Skin epidermis (tissue), 12 donors: ENCODE results near the gene SPAG5.

ENCODE experiments used
- H3K27ac ChIP-seq, 21 experiments: fragments of 200-600 bp; sonication (generic) in 11 of 21; one replicate each; pipeline ENCODE4 v1.5.0; 2020; ENCODE audit warnings: mild to moderate bottlenecking in 3 of 21, inconsistent platforms in 2 of 21, moderate library complexity in 2 of 21
- H3K4me3 ChIP-seq, 7 experiments: fragments of 200-600 bp; sonication (generic) in 2 of 7; one replicate each; pipeline ENCODE4 v1.5.0; 2020; ENCODE audit warnings: inconsistent platforms in 2 of 7, mild to moderate bottlenecking in 2 of 7, moderate library complexity in 1 of 7

Gene SPAG5

DNA sequence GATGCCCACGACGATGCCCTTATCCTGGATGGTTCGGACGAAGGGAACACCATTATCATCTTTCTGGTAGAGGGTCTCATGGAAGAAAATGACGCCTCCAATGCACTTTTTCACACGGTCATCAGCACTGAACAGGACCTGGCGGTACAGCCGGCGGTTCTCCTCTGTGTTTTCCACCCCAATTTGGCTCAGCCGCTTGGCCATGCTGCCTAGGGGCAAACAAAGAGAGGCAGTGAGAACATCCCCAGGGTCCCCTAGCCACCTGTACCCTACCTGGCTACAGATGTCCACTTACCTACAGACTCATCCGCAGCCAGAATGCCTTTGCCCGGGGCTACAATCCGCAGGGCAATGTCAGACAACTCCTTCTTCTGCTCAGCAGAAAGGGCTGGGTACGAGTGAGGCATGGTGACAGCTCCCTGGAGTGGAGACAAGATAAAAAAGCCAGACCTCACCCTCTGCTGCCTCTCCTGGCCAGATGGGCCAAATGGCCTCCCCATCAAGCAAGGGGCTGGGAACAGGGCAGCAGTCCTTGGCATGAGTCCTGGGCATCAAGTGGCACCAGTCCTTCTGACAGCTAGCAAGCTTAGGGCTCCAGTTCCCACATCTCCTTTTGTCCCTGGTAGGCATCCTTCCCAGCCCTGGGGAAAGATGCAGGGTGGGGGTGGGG lies 23.6 kb downstream of the SPAG5 start:
- Histone ChIP-seq H3K27ac (no peak overlapping the region), H3K4me3 (no peak overlapping the region)

DNA sequence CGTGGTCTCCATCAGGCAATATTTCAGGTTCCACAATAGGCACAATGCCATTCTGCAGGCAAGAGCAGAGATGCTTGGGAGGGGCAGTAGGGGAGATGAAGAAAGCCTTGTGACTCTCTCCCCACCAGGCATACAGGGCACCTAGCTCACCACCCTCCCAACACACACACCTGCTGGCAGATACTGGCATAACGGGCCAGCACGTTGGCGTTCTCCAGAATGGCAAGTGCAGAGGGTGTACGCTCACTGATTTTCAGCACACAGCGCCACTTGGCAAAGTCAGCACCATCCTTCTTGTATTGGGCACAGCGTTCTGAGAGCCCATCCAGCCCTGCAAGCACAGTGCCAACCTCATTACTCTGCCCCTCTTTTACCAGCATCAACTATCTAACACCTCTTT lies 24.3 kb downstream of the SPAG5 start:
- no peak overlapping the region for H3K4me3 ChIP-seq
- H3K27ac ChIP-seq, result no peak overlapping the region

DNA sequence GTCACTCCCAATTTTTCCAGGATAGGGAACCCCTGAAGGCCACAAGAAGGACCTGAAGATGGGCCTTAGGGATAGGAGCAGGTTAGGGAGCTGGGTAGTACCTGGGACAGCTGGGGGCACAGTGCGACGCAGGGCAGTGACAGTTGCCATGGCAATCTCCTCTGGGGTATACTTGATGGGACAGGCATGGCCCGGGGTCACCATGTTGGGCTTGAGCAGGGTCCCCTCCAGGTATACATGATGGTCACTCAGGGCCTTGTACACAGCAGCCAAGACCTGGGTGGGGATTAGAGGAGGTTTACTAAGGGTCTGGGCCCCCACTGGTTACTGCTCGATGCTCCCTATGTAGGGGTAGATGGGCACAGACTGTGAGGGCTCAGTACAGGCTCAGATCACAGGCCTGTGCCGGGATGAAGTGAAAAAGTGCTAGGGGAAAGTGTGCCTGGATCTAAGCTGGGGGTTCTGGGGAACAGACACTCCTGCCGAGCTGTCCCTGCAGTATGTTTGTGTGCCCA lies 24.8 kb downstream of the SPAG5 start:
- H3K4me3 ChIP-seq, result no peak overlapping the region

DNA sequence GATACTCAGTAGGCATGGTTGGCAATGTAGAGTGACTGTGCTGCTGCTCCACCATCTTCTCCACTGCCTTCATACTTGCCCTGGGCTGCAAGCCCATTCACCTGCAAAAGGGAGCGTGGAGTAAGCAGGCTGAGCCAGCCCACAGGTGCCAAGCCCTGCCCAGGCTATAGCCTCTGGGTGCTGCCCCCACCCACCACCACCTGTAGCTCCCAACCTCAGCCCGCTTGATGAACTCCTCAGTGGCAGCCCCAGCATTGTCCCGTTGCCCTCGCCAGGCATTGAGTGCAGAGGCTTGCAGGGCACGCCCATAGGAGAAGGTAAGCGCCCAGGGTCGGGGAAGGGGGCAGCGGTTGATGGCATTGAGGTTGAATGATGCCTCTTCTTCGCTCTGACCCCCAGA lies 25.3 kb downstream of the SPAG5 start:
- Histone ChIP-seq H3K27ac (no peak overlapping the region), H3K4me3 (no peak overlapping the region)

More for the DNA sequence above, 24.8 kb downstream of the SPAG5 start:
- H3K27ac ChIP-seq, result no peak overlapping the region

DNA sequence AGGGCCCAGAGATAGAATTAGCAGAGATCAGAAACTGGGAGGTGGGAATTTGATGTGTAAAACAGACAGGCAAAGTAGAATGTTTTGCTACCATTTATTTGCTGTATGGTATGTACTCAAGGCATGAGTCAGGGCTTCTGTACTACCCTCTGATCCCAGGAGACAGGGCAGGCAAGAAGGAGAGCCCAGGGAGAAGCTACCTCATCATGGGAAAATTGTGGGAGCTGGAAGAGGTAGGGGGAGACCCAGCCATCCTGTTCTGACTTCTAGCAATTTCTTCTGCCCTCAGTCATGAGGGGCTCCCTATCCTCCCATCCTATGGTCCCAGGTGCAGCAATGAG lies 25.8 kb downstream of the SPAG5 start:
- Histone ChIP-seq H3K4me3 (no peak overlapping the region), H3K27ac (no peak overlapping the region)

DNA sequence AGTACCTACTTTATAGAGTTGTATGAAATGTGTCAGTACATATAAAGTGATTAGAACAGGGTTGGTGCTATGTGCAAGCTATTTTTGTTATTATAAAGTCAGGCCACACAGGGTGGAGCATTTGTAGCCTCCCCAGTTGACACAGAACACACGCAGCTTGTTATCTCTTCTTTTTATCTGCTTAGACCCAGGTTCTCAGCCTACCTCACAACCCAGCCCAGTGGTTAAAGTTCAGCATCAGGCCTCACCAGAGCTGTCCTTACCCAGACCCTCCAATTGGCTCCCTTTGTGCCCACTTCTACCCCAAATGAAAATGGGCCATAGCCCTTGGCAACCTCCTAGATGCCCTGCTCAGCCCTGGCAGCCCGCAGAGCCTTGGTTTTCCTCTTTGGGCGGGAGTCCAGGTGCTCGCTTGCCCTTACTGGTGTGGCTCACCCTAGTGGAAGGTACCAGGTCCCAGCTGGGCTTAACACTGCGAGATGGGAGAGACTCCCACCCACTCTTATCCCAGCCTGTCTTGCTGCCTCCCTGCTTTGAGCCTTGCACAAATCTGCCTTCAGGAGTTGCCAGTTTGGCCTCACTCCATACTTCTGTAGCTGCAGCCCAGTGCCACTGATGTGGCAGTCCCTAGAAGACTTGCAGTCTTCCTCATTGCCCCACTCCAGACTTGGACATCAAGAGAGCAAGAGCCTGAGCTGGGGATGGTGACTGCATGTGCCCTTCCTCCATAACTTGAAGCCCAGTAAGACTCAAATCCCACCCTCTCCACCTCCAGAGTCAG lies 26.4 kb downstream of the SPAG5 start:
- Histone ChIP-seq H3K4me3 (peak overlapping the region in 4 of 7 experiments; percentile 73 to 97 (median 86)), H3K27ac (peak overlapping the region in 8 of 21 experiments; percentile 74 to 94 (median 82))

DNA sequence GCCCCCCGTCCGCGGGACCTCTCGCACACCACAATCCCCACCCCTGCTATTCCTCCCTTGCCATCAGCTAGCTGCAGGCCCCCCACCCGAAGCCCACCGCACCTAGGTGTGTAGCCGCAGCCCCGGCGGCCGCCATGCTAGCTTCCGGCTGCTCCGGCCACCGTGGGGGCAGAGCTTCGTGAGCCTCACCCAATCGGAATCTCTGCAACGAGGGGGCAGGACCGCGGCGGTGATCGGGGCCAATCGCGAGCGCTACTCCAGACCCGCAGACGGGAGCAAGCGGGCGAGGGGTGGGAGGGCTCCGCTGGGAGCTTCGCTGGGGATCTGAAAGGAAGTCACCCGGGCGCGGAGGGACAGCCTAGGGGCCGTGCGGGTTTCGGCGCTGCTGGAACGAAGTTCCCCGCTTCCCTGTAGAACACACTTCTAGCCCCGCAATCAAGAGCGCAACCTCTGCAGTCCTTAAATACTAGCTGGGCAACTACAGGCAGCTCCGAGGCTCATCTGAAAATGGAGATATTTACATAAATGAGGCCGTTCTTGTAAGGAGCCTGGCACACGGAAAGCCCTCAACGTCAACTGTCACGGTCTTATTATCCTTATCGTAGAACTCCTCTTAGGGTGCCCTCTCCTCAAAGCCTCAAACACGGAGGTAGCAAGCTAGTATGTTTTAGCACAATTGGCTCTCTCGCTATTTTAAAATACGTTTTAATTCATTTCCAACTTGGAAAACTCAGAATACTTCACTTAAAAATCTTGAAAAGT lies 27.3 kb downstream of the SPAG5 start, which contains the start of gene PIGS:
Gene PIGS, minus strand, starts transcription at position 164 of the 762 bp plus-strand sequence. Its CDS starts 28 bp downstream, at position 136.
- Histone ChIP-seq H3K4me3 (peak within 1 kb of the TSS; percentile 65 to 99 (median 82)), H3K27ac (peak within 1 kb of the TSS; percentile 23 to 94 (median 81))

DNA sequence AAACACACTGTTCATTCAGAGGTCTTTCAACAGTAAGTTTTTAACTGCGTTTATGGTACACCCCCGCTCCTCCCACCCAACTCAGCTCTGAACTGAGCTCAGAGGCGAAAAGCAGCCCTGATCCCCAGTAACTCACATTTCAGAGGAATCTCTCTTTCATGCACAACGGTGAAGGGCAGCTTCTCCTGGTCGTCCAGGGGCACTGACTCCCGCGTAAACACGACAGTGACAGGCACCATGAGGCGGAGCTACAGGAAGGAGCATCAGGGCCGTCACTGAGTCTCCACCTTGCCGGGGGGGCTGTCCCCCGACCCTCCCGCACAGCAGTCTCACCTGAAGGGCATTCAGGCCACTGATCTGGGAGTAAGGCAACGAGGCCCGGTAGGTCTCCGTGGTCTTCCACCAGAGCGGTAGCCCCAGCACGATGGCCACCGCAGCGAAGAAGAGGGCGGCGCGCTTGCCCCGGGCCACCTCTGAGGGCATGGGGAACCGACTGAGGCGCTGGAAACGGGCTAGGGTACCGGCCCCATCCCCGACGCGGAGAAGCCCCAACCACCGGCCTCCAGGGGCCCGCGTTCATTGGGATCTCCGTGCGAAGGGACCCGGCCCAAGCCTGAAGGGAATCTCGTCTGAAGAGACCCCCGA lies 28.0 kb downstream of the SPAG5 start:
- Histone ChIP-seq H3K4me3 (peak overlapping the region; percentile 65 to 99 (median 82)), H3K27ac (peak overlapping the region; percentile 23 to 94 (median 81))

DNA sequence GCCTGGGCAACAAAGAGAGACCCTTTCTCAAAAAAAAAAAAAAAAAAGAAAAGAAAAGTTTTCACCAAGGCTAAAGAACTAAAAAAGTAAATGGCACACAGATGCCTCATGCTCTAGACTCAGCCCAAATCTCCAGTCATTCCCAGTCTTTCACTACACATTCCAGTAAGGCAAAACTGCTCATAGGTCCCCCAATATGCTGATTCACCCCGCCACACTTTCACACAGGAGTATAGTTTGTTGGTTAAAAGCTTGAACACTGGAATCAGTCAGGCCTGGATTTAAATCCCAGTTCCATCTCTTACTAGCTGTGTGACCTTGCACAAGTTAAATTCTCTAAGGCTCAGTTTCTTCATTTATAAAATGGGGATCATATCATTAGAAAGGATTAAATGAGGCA lies 29.4 kb downstream of the SPAG5 start:
- no peak overlapping the region for H3K4me3 ChIP-seq
- H3K27ac ChIP-seq, result no peak overlapping the region

DNA sequence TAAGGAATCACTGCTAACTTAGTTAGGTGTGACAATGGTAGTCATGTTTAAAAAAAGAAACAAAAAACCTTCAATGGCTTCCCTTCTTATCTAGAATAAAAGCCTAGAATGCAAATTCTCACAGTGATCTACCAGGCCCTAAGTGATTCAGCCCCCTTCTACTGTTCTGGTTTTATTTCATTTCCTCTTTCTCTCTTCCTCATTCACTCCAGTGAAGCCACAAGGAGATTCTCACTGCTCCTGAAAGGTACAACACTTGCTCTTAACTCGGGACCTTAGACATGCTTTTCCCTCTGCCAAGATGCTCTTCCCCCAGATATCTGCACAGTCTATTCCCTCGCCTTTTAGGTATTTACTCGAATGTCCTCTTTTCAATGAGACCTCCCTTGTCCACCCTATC lies 31.2 kb downstream of the SPAG5 start:
- no peak overlapping the region for H3K27ac ChIP-seq
- H3K4me3 ChIP-seq, result no peak overlapping the region

DNA sequence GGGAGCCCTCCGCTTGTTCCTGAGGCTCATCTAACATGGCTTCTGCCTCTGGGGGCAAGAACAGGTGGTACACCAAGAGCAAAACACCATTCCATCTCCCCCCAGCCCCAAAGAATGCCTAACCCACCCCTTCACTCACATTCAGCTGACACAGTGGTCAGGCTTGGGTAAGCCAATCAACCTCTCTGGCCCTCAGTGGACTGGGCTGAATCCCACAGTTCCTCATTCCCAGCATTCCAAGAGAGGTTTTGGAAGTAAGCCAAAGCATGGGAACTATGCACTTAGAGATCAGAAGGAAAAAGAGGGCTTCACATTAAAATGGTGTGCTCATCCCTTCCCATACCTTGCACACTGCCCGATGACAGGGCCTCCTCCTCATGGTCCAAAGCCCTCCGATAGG lies 35.4 kb downstream of the SPAG5 start:
- Histone ChIP-seq H3K27ac (no peak overlapping the region), H3K4me3 (no peak overlapping the region)

DNA sequence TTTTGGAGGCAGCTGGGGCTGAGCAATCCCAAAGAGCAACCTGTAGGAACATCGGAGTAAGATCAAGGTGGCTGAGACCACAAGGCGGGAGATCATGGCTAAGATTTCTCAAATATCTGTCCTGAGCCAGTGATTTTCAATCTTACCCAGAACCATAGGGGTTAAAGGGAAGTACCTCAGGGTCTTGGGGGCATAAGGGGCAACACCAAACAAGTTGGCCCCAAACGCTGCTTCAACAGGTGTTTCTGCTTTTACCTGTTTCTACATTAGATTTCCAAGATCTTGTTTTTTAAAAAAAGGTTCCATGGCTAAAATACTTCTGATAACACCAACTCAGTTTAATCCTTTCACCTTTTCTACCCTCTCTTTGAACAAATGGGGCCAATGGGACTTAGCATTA lies 43.8 kb downstream of the SPAG5 start:
- Histone ChIP-seq H3K4me3 (no peak overlapping the region), H3K27ac (no peak overlapping the region)

DNA sequence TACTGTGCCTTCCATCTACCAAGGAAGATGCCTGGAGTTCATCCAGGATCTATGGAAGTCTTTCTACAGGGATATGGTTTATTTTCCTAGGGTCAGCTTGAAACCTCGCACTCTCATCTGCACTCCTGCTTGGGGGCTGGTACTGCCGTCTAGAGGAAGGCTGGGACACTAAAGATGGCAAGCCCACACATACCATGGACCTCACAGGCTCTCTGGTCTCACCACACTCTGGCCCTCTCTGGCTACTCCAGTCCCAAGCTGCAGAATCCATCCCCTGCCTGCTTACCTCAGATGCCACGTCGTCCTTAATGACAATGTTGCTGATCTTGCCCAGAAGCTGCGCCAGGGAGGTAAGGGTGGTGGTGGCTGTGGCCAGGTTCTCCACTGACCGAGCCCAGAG lies 44.3 kb downstream of the SPAG5 start:
- Histone ChIP-seq H3K4me3 (no peak overlapping the region), H3K27ac (no peak overlapping the region)

DNA sequence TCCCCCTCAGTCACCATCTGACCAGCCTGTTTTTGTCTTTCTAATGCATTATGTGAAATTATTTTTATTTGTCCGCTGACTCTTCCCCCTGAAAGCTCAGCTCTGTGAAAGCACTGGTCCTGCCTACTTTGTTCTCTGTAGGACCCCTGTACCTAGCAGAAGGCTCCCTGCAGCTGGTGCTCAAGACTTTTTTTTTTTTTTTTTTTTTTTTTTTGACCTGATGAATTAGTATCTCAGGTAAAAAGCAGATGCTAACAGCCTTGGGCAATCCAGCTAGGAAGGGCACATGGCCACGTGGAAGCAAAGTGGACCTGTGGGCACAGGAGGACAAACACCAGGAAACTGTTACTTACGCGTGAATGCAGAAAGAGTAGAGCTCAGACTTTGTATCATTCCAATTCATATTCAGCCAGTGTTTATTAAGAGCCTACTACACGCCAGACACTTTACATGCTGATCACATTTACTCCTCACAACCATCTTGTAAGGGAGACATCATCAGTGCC lies 45.8 kb downstream of the SPAG5 start:
- Histone ChIP-seq H3K27ac (peak overlapping the region in 2 of 21 experiments; percentile 74 to 85), H3K4me3 (peak overlapping the region in 1 of 7 experiments; percentile 86)

DNA sequence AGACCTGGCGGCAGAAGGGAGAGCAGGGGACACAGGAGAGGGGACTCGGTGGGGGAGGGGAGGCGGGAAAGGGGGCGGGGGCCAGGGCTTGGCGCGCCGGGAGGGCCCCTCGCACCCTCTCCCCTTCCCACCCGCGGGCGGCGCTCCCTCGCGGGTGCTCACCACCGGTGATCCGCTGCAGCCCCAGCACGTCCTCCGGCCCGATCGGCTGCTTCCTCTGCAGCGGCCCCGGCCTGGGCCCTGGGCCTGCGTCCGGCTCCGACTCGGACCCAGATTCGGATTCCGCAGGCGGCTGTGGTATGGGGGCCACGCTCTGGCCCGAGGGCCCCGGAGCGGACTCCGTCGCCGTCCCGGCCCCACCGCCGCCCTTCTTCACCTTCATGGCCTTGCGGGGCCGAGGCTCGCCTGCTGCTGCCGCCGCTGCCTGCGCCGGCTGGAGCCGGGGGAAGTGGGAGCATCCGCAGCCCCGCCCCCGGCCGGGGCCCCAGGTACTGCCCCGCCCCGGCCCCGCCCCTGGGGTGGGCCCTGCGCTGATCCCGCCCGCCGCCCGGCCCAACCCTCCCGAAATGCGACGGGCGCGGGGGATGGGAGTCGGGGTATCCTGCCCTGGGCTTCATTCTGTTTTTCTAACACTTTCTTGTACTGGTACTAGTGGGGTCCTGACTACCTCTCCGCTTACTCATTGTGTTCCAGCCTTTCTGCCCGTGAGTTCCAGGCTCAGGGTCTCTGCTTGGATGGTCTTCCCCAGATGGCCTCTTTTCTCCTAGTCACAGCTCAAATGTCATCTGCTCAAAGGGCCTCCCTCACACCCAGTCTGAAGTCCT lies 46.4 kb downstream of the SPAG5 start, which contains the start of gene UNC119:
Gene UNC119, minus strand, starts transcription at position 449 of the 824 bp plus-strand sequence. Its CDS starts 67 bp downstream, at position 382.
- peak within 1 kb of the TSS in 20 of 21 experiments; percentile 37 to 89 (median 74) for H3K27ac ChIP-seq
- H3K4me3 ChIP-seq, result peak within 1 kb of the TSS; percentile 65 to 94 (median 86)

DNA sequence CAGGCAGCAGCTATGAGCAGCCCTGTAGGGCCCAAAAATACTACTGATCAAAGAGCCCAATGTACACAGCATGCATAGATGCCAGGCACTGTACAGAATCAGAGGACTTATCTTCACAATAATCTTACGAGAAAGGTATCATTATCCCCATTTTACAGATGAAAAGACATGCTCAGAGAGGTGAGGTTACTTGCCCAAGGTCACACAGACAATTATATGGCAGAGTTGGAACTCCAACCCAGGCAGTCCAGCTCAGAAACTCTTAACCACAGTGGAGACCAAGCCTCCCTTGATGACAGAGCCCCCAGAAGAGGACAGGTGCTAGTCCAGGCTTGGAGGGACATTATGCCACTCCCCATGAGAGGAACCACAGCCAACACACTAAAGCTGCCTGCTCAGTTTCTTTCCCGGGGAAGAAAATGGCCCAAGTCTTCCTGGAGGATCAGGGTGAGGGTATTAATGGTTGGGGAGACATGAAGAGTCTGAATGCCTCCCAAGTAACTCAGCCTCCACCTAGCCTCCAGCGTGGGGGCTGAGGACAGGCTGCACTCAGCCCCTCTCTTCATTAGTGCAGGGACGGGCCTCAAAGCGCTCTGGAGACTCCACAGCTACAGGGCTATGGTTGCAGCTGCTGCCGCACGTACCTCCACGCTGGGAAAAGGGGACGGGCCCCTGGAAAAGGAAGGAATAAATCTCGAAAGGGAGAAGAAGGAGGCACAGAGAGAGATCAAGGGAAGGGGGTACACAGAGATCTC lies 47.2 kb downstream of the SPAG5 start:
- peak overlapping the region in 19 of 21 experiments; percentile 37 to 89 (median 74) for H3K27ac ChIP-seq

DNA sequence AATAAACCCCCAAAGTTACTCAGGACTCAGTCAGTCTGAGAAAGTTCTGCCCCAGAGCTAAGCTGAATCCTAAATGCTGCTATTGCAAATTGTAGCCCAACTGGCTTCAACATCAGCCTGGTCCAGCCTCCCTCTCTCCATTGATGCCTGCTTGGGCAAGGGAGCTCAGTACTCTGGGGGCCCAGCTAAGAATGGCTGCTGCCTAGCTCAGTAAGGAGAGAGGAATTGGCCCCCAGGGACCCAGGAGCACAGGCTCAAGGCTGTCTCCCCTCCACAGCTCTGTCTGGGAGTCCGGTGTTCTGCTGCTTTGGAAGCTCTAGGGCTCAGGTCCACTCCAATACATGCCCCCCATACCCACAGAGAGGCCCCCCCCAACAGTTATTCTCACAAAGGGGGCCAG lies 48.0 kb downstream of the SPAG5 start:
- Histone ChIP-seq H3K4me3 (no peak overlapping the region), H3K27ac (peak overlapping the region in 3 of 21 experiments; percentile 15 to 58 (median 54))

More for the DNA sequence above, 47.2 kb downstream of the SPAG5 start:
- peak overlapping the region; percentile 65 to 94 (median 86) for H3K4me3 ChIP-seq
